ENCODE results near the gene HTRA2. TPM values are rescaled to one million over a fixed set of nuclear protein-coding genes. Genes with fewer than 3 reads are reported as not detected.

Gene HTRA2
- total and polyA plus RNA-seq, 9 of the 15 experiments (the other 6 are each of a cell fraction or from before 2014, with no cell fraction given) = 54.2 to 71.2 (median 65.8) TPM

DNA sequence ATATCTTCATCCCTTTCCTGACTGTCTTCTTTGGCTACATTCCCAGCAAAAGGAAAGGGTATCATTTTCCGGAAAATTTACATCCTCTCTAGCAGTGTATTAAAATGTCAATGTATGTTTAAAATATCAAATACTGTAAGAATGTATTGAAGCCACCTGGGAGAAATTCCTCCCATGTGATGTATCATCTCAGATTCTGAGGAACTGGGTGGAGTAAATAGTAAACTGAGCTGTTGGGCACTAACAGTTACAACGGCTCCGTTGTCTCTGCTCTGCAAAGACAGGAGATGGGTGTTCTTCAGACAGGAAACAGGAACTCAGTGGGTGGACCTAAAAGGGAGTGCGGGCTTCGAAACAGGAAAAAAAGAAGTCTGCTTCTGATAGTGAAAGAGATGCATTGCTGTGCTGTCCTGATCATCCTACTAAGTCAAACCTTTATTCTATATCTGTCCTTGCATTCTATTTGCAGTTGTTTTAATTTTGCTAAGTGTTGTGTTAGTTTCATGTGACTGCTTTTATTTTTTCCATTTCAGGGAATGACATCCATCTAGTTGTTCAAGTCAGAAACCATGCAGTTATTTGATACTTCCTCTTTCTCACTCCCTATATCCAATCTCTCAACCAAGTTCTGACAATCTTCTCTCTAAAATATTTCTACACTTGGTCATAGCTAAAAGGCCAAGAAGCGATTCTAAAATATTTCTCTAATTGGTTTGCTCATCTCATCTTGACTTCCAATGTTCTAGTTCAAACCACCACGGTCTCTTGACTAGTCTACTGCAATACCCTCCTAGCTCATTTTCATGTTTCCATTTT lies 44.2 kb downstream of the HTRA2 start (continued):
- TF ChIP-seq, protein P1, sequence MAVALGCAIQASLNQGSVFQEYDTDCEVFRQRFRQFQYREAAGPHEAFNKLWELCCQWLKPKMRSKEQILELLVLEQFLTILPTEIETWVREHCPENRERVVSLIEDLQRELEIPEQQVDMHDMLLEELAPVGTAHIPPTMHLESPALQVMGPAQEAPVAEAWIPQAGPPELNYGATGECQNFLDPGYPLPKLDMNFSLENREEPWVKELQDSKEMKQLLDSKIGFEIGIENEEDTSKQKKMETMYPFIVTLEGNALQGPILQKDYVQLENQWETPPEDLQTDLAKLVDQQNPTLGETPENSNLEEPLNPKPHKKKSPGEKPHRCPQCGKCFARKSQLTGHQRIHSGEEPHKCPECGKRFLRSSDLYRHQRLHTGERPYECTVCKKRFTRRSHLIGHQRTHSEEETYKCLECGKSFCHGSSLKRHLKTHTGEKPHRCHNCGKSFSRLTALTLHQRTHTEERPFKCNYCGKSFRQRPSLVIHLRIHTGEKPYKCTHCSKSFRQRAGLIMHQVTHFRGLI (CRISPR knock-in tag; IDR thresholded peaks at IDR 0.05) = peak; percentile 49; the same call in 1 of the 2 replicates
- TF ChIP-seq SOX6 (IDR thresholded peaks at IDR 0.05) = 0 out of 2 replicates have a peak, but pooled peaks have one; percentile 6
- no peak for TF ChIP-seq TEAD4 (IDR thresholded peaks at IDR 0.05; ENCODE audit: low read length)
- no peak for TF ChIP-seq TEAD4 (CRISPR knock-in tag; IDR thresholded peaks at IDR 0.05; ENCODE audit: borderline replicate concordance)
- peak; percentile 88; the same call in 1 of the 2 replicates for TF ChIP-seq SPI1 (IDR thresholded peaks at IDR 0.05; ENCODE audit: borderline replicate concordance, low read depth, low read length)
- no peak for TF ChIP-seq LCOR (CRISPR knock-in tag; IDR thresholded peaks at IDR 0.05)
- TF ChIP-seq ZNF57 (CRISPR knock-in tag; IDR thresholded peaks at IDR 0.05) = no peak
- TF ChIP-seq TOE1 (IDR thresholded peaks at IDR 0.05; ENCODE audit: borderline replicate concordance) = no peak
- TF ChIP-seq TOE1 (CRISPR knock-in tag; IDR thresholded peaks at IDR 0.05; ENCODE audit: borderline replicate concordance, low read depth) = no peak
- no peak for TF ChIP-seq MCM5 (IDR thresholded peaks at IDR 0.05; ENCODE audit: low read depth)
- no peak for TF ChIP-seq NFIX (CRISPR knock-in tag; IDR thresholded peaks at IDR 0.05; ENCODE audit: low read depth)
- TF ChIP-seq, protein P2, sequence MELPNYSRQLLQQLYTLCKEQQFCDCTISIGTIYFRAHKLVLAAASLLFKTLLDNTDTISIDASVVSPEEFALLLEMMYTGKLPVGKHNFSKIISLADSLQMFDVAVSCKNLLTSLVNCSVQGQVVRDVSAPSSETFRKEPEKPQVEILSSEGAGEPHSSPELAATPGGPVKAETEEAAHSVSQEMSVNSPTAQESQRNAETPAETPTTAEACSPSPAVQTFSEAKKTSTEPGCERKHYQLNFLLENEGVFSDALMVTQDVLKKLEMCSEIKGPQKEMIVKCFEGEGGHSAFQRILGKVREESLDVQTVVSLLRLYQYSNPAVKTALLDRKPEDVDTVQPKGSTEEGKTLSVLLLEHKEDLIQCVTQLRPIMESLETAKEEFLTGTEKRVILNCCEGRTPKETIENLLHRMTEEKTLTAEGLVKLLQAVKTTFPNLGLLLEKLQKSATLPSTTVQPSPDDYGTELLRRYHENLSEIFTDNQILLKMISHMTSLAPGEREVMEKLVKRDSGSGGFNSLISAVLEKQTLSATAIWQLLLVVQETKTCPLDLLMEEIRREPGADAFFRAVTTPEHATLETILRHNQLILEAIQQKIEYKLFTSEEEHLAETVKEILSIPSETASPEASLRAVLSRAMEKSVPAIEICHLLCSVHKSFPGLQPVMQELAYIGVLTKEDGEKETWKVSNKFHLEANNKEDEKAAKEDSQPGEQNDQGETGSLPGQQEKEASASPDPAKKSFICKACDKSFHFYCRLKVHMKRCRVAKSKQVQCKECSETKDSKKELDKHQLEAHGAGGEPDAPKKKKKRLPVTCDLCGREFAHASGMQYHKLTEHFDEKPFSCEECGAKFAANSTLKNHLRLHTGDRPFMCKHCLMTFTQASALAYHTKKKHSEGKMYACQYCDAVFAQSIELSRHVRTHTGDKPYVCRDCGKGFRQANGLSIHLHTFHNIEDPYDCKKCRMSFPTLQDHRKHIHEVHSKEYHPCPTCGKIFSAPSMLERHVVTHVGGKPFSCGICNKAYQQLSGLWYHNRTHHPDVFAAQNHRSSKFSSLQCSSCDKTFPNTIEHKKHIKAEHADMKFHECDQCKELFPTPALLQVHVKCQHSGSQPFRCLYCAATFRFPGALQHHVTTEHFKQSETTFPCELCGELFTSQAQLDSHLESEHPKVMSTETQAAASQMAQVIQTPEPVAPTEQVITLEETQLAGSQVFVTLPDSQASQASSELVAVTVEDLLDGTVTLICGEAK (IDR thresholded peaks at IDR 0.05) = peak; percentile 82
- TF ChIP-seq, protein P2 (CRISPR knock-in tag; IDR thresholded peaks at IDR 0.05) = no peak
- TF ChIP-seq DPF2 (IDR thresholded peaks at IDR 0.05) = 0 out of 2 replicates have a peak, but pooled peaks have one; percentile 27
- TF ChIP-seq KAT2B (IDR thresholded peaks at IDR 0.05; ENCODE audit: low read depth, low read length) = no peak
- TF ChIP-seq YBX1 (IDR thresholded peaks at IDR 0.05) = no peak
- no peak for TF ChIP-seq CBFA2T2 (conservative IDR thresholded peaks at IDR 0.05)
- no peak for TF ChIP-seq ADNP (tag; IDR thresholded peaks at IDR 0.05)
- no peak for TF ChIP-seq SMAD1 (IDR thresholded peaks at IDR 0.05; ENCODE audit: low read depth, low read length, partially characterized antibody)
- TF ChIP-seq ZBTB1 (CRISPR knock-in tag; IDR thresholded peaks at IDR 0.05; ENCODE audit: borderline replicate concordance, low read depth) = no peak

Measured in K562 (cell line).